NCI-H460 (cell line): Measurements from ENCODE around the gene PCCA. TPM values are rescaled to one million over a fixed set of nuclear protein-coding genes. Genes with fewer than 3 reads are reported as not detected.
"Not testable (repeated sequence)": the region's sequence is repeated elsewhere in the genome, so short reads cannot be mapped to it uniquely, and the experiment has no call there.

Experiments
- DNase-seq: peaks from one replicate; pipeline ENCODE4 v3.0.0-alpha.2; 2016; ENCODE audit warnings: low read depth; ENCODE audit errors: extremely low read depth
- total RNA-seq: library from RNA; depleted of rRNA; stranded (reverse); fragments of >200 nt; shearing (Covaris generic); gene quantifications from 2 replicates; pipeline ENCODE4 v1.2.3, GENCODE V29; 2014

The PCCA gene
- total RNA-seq, 1 experiment from 2014 or later = 15.7 TPM

GRCh38 chr13:100095498-100095897 is 6.6 kb downstream of the PCCA start:
- DNase-seq = no peak

GRCh38 chr13:100096526-100096925 is 7.6 kb downstream of the PCCA start:
- no peak for DNase-seq

- no peak for DNase-seq
These were observed 8.9 kb downstream of the PCCA start for GRCh38 chr13:100097821-100098220.

- DNase-seq = no peak
These were observed 9.7 kb downstream of the PCCA start for GRCh38 chr13:100098445-100099116.

GRCh38 chr13:100099117-100099445 is 10.2 kb downstream of the PCCA start:
- not testable (repeated sequence) for DNase-seq

- no peak for DNase-seq
These were observed 11.4 kb downstream of the PCCA start for GRCh38 chr13:100100115-100100879.

- DNase-seq = no peak
These were observed 13.1 kb downstream of the PCCA start for GRCh38 chr13:100102042-100102441.

GRCh38 chr13:100106005-100106404 is 17.1 kb downstream of the PCCA start:
- no peak for DNase-seq

GRCh38 chr13:100106705-100107104 is 17.8 kb downstream of the PCCA start:
- DNase-seq = no peak

- DNase-seq = no peak
These were observed 20.1 kb downstream of the PCCA start for GRCh38 chr13:100108913-100109507.

- no peak for DNase-seq
These were observed 21.4 kb downstream of the PCCA start for GRCh38 chr13:100110269-100110668.

- no peak for DNase-seq
These were observed 23.4 kb downstream of the PCCA start for GRCh38 chr13:100112186-100112838.

- DNase-seq = no peak
These were observed 26.9 kb downstream of the PCCA start for GRCh38 chr13:100115693-100116254.

GRCh38 chr13:100124265-100124664 is 35.4 kb downstream of the PCCA start:
- no peak for DNase-seq

GRCh38 chr13:100125946-100126345 is 37.1 kb downstream of the PCCA start:
- DNase-seq = no peak

- no peak for DNase-seq
These were observed 39.5 kb downstream of the PCCA start for GRCh38 chr13:100128373-100128772.

GRCh38 chr13:100128838-100129237 is 39.9 kb downstream of the PCCA start:
- no peak for DNase-seq

GRCh38 chr13:100129605-100130004 is 40.7 kb downstream of the PCCA start:
- no peak for DNase-seq

- no peak for DNase-seq
These were observed 41.2 kb downstream of the PCCA start for GRCh38 chr13:100130092-100130491.

GRCh38 chr13:100130930-100131511 is 42.1 kb downstream of the PCCA start:
- DNase-seq = no peak
